Embryonic facial prominence (tissue), 1 donor: Measurements from ENCODE around the gene PCBP3.
"Not testable (repeated sequence)": the region's sequence is repeated elsewhere in the genome, so short reads cannot be mapped to it uniquely, and the experiment has no call there.

Experiments
- DNase-seq: peaks from one replicate; pipeline ENCODE4 v3.0.0-alpha.2; 2016; ENCODE audit errors: extremely low spot score

The PCBP3 gene

DNA sequence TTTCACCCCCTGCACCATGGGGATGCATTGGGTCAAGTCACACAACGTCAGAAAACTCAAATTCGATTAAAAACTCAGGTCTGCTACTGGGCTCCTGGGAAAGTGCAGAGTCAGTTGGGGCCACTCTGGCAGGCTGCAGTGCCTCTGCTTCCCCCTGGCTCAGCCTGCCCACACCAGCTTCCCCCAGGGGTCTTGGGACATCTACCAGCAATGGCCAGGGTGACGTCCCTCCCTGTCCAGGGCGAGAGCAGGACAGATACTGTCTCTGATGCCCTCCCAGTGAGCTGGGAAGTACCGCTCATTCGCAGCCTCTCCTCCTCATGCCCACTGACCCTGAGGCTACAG is 231.9 kb downstream of the PCBP3 start:
- DNase-seq, result no peak

DNA sequence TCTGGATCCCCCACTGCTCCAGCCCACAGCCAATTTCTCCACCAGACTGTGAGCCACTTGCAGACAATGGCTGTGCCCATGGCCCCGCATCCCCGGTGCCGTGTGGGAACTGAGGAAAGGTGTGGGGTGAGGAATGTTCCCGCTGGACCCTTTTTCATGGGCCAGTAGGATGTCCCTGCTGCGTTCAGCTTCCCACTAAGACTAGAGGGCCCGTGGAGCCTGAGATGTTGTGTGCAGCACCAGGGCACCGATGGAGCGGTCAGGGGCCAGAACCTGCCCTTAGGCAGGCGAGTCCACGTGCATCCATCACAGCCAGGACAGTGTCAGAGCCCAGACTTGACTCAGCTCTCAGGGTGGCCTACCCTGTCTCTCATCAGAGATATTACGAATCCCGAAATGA is 232.4 kb downstream of the PCBP3 start:
- DNase-seq, result no peak

DNA sequence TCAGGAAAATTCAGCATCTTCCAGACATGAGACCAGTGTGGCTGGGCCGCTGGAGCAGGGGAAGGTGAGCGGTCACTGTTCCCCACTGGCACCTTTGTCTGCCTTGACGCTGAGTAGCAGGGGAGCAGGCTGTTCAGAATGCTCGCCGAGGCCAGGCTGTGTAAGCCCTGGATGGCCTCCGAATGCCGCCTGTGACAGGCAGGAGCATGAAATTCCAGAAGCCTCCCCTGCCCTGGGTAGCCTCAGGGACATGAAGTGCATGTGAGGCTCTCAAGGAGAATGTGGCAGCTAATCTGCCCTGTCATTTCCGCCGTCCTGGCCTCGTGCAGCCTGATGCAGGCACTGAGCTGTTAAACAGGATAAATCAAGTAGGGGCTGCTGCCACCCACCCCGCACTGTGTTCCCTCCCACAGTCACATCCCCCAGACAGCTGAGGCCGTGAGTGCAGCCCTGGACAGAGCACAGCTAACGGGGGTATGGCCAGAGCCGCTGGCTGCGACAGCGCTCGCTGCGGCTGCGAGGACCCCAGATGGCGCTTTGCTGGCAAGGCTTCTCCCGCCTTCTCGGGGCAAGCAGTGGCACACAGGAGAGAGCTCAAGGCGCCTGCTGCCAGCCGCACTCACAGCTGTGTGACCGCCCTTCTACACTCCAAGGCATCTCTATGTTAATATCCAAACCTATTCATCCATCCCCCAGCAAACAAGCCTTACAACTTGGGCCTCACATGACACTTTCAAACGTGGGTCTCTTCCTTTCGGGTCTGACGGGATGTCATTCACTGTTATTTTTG is 233.1 kb downstream of the PCBP3 start:
- DNase-seq, result no peak

DNA sequence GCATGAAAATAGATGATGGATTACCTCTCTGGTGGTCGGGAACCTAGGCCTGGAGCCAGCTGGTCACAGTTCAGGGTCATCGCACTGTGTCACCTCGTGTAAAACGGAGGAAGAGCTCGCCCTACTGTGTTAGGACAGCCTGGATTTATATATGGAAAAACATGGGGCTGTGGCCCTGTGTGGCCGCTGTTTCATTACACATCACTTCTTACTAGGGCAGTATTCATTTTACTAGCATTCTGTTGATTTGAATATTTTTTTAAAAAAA is 233.6 kb downstream of the PCBP3 start:
- DNase-seq, result no peak

DNA sequence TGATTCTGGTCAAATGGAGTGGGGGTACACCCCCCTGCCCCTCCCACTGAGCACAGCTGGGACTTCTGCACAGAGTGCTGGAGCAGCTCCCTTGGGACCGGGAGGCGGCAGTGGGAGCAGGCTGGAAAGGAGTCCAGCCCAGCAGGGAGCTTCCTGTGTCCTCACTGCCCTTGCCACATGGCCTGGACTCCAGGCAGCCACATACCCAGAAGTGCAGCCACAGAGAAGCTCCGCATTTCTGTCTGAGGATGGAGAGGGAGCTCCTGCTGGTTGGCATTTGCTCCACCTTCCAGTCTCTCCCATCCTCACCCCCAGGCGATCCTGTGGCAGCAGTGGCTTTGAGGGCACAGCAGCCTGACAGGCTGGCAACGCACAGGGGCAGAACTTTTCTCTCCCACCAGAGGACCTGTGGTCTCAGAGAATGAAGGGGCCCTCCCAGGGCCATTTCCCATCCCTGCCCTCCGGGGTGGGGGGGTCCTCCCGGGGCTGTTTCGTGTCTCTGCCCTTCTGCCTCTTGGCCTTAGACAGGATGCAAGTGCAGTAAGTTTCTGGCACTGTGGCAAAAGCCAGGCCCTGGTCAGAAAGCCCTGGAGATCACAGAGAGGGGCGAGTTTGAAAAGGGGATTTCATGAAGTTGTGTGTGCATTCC is 234.4 kb downstream of the PCBP3 start:
- DNase-seq, result no peak

DNA sequence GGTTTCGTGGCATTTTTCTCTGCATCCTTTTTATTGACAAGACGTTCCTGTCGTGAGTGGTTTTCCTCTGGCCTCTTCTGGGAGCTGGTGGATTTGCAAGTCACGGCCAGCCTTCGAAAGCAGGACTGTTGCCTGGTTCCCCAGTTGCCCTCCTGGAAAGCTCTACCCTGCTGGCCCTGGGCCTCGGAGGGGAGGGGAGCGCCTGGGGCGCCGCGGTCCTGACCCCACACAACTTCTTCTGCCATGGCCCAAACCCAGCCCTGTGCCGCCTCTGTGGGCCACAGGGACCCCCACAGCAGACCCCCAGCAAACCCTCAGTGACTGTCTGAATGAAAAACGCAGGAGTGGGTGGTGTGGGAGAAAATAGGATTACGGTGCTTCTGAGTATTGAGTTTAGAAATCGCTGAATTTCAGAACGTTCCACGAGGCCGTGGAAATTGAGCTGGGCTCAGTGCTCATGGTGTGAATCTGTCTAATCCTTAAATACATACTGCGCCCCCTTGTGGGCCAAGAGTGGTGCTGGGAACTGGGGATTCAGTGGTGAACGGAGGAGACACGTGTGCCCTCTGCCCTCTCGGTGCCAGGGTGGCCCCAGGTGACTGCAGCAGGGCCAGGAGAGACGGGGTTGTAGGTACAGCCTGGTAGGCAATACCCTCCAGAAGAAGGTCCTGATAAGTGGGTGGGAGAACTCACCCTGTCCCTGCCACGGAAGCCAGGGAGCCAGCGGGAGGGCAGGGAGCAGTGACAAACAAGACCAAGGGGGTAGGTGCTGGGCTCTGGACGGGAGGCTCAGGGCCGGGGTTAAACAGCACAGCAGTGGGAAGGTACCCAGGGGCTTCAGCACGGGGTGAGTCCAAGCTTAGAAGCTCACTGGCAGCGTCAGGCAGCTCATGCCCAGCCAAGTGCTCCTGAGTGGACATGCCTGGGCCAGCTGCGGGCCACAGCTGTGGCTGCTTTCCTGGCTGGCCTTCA is 236.9 kb downstream of the PCBP3 start:
- DNase-seq, result no peak

DNA sequence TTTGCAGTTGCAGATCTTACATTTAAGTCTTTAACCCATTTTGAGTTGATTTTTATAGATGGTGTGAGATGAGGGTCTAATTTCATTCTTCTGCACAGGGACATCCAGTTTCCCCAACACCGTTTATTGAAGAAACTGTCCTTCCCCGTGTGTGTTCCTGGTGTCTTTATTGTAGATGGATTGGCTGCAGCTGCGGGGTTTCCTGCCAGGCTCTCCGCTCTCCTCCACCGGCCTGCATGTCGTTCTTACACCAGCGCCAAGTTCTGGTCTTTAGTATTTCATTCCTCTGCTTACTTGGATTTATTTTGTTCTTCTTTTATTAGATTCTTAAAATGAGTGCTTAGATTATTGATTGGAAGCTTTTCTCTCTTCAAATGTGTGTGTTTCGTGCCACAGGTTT is 239.1 kb downstream of the PCBP3 start:
- no peak for DNase-seq

DNA sequence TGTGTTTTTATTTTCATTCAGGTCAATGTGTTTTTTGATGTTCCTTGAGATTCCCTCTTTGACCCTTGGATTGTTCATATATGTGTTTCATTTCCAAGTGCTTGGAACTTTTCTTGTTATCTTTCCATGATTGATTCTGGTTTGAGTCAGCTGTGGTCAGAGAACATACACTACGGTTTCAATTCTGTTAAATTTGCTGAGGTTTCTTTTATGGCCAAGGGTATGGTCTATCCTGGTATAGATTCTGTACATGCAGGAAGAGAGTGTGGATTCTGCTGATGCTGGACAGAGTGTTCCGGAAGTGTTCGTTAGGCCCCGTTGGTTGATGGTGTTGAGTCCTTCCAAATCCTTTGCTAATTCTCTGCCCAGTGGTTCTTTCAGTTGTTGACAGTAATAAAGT is 239.6 kb downstream of the PCBP3 start:
- DNase-seq, result no peak

DNA sequence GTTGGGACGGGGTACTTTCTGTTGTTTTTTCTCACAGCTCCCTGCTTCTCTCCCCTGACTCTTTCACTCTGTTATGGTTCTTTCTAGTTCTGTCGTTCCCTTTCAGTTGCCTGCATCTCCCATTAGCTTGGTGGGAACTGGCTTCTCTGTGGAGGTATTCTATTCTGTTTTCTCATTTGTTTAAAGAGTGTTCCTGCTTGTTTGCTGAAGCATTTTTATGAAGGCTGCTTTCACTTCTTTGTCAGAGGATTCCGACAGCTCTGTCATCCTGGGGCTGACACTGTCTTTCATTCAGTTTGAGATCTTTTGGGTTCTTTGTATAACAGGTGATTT is 242.0 kb downstream of the PCBP3 start:
- no peak for DNase-seq

DNA sequence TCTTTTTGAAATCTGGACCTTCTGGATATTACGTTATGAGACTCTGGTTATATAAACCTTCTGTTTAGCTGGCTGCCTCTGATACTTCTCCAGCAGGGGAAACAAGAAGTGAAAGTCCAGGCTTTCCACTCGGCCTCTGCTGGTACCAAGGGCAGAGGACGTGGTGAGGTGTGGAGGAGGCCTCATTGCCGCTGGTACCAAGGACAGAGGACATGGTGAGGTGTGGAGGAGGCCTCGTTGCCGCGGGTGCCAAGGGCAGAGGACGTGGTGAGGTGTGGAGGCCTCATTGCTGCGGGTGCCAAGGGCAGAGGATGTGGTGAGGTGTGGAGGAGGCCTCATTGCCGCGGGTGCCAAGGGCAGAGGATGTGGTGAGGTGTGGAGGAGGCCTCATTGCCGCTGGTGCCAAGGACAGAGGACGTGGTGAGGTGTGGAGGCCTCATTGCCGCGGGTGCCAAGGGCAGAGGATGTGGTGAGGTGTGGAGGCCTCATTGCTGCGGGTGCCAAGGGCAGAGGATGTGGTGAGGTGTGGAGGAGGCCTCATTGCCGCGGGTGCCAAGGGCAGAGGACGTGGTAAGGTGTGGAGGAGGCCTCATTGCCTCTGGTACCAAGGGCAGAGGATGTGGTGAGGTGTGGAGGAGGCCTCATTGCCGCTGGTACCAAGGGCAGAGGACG is 242.5 kb downstream of the PCBP3 start:
- DNase-seq, result not testable (repeated sequence)

DNA sequence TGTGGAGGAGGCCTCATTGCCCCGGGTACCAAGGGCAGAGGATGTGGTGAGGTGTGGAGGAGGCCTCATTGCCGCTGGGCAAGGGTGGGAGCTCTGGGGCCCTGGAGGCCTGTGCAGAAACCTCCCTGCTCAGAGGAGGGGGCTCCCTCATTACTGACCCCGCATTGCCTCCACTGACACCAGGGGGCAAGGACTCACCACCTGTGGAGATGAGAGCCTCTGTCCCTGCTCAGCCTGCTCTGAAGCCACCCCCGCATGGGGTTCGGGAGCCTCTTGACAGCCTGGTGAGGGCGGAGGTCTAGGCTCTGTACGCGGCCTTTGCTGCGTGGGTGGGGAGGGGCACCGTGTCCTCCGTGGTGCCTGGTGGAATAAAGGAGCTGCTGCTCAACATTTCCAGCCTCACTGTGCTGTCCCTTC is 243.1 kb downstream of the PCBP3 start:
- DNase-seq, result no peak

DNA sequence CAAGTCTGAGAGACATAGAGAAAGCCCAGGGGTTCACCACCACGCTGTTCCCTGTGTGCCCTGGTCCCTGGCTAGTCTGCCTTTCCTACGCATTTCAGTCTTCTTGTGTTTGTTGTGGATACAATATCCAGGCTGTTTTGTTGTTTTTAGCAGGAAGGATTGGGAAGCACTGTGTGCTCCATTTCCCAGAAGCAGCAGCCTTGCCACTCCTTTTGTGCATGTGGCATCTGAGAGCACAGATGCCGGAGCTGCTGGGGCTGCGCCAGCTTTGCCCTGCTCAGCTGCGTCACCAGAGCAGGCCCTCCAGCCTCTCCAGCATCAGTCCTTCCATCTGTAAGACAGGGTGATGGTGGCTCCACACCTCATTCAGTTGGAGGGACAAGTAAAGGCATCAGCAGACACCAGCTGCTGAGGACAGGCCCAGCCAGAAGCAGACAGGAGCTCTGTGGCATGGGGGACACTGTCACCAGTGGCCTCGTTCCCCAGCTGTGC is 243.6 kb downstream of the PCBP3 start:
- no peak for DNase-seq

DNA sequence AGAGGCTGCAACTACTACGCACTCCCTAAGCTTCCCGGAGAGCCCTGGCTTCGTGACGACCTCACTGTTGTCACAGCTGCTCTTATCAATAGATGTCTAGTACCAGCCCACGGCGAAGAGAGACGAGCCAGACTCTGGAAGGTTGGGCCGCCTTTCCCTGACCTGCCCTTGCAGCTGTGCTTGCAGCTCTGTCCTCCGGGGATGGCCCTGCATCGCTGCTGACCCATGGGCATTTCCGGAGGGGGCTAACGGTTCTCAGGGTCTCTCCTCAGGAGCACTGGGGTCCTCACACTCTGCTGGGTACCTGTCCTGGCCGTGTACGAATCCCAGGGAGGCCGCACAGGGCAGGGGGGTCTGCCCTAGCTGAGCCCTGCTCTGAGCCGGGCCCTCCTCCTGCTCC is 244.3 kb downstream of the PCBP3 start:
- DNase-seq, result no peak

DNA sequence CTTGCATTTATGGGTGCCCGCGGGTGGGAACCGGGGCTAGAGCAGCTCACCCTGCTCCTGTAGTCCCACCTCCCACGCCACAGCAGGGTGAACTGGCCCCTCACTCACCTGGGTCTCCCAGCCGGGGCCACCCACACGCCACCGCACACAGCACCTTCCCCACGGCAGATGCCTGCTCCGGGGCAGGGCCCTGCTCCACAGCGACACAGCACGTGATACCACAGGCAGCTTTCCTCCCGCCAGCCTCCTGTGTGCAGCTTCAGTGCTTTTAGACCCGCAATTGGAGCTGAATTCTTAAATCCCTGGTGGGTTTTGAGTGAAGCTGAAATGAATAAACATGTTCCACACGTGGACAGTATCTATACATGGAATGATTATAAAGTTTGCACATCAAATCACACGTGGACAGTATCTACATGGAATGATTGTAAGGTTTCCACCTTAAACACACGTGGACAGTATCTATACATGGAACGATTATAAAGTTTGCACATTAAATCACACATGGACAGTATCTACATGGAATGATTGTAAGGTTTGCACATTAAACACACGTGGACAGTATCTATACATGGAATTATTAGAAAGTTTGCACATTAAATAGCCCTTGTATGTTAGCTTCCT is 245.0 kb downstream of the PCBP3 start:
- no peak for DNase-seq

DNA sequence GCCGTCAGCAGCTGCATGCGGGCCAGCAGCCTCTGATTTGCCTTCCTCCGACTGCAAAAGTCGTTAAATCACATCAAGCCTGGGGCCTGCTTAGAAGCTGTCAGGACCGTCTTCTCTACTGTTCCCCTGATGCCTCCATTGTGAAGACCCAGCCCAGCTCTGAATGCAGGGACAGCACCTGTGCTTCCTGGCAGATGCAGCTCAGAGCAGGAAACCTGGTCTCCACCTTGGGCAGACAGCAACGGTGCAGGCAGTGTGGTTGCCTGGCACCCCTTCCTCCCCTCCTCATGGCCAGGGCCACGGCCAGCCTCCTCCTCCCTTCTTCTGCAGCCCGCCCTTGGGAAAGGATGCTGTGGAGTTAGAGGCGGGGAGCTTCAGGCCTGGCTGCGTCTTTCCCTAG is 245.7 kb downstream of the PCBP3 start:
- DNase-seq, result no peak

DNA sequence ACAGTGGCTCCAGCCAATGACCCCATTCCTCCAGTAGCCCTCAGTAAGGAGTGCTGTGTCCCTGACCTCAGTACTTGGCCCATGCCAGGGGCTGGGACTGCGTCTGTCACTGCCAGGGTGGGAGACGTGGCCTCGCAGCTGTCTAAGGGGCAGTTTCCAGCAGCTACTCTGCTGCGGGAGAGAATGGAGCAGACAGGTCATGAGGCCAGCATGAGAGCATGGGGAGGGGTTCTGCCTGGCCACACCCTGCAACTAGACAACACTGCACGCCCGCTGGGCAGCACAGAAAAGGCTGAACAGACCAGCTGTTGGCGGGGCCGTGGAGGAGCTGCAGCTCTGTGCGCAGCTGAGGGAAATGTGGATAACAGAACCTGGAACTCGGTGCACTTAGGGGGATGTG is 246.4 kb downstream of the PCBP3 start:
- no peak for DNase-seq

DNA sequence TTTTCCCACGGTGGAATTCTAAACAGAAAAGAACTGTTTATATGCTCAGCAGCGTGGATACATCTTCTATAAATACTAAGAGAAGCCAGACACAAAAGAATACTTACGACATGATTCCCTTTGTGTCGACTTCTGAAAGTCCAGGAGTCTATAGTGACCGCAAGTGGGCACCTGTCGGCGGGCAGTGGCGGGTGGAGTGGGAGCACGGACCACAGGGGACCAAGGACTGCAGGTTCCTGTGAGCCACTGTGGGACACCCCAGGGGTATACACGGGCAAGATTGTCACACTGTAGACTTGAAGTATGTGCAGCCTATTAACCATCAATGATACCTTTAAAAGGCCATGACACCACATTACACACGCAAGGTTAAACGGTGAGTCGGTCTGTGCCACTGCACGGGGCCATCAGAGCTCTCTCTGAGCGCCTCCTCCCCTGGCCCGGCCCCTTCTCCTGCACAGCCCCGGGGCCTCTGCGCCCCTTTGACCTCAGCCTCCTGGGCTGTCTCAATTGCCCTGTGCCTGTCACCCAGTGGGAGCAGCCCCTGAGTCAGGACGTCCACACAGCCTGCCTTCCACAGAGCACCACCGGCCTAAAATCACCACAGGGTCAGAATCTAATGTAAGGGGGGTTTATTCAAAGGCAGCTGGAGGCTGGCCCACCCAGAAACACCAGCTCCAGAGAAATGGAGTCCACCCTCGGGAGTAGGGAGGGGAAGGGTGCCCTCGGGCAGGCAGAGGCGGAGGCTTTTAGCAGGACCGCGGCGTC is 248.0 kb downstream of the PCBP3 start:
- DNase-seq, result no peak

DNA sequence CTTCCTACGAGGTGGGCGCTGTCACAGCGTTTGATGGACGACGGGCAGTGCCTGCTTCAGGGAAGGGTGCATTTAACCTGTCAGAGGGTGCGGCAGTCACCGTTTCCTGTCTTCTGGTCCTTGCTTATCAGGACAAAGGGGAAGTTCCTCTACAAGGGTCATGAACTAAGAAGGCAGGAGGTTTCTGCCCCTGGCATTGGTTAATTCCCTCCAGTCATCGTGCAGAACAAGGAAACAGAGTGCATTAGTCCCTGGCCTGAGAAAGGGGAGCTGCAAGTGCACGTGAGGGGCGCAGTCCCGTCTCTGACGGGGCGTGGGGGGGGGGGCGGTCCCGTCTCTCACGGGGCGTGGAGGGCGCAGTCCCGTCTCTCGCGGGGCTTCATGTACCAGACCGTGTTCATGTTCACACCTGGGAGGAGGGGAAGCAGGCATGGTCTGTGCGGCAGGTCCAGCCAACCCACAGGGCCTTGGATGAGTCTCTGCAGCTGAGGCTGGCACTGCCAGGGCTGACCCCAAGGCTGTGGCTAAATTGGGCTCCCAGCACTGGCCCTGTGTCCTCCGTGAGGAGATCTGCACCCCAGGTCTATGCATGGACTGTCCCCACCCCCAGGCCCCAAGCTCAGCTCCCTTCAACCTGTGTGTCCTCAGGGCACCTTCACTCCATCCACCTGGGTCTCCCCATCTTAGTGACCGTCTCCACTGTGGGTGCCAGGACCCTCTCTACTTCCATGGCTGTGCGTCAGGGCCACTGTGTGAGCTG is 248.8 kb downstream of the PCBP3 start:
- DNase-seq, result no peak

DNA sequence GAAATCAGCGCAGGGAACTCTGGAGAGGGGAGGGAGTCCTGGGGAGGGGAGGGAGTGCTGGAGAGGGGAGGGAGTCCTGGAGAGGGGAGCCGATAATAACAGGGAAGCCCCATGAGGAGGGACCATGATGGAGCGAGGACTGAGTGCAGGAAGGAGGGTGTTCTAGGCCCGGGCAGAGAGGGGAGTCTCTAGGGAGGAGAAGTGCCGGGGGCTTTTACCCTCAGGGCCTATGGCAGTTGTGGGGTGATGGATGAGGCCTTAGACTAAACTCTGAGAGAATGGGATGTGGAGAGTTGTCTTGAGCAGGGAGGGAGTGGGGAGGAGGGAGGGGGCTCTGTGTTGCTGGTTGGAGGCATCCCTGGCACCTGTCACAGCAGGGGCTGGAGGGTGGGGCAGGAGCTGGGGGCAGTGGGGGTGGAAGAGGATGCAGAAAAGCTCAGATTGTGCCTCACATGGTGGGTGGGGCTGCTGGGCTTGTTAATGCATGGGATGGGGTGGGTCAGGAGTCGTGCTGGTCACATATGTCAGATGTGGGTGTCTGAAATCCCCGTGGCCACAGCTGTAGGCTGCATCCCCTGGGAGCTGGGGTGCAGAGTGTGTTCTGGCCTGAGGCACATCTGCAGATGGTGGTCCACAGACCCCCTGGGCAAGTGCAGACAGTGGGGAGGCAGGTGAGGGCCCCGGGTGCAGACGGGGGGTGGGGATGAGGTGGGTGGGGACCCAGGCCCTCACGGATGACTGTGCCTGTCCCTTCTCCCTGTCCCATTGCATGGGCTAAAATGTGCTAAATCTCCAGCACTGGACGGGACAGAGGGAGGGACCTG is 249.6 kb downstream of the PCBP3 start:
- no peak for DNase-seq
